Neural progenitor cell (in vitro differentiated cells): Measurements from ENCODE around the gene COL13A1. TPM values are rescaled to one million over a fixed set of nuclear protein-coding genes. Genes with fewer than 3 reads are reported as not detected.

Source experiments
- DNase-seq: peaks from one replicate; pipeline ENCODE4 v3.0.0-alpha.2; 2016; ENCODE audit warnings: low spot score
- H2AFZ ChIP-seq: fragments of 200-600 bp; sonication (generic); replicated peaks from 2 replicates; pipeline ENCODE4 v1.6.1; 2016; ENCODE audit warnings: antibody characterized with exemption
- H3F3A ChIP-seq: fragments of 200-600 bp; sonication (generic); 2 replicates; pipeline ENCODE4 v1.6.1; 2016; ENCODE audit warnings: antibody characterized with exemption, low read depth
- H3K27ac ChIP-seq: fragments of 200-600 bp; sonication (generic); 2 replicates; pipeline ENCODE4 v1.5.1; 2016; ENCODE audit warnings: mild to moderate bottlenecking
- H3K27me3 ChIP-seq: fragments of 200-600 bp; sonication (generic); 2 replicates; pipeline ENCODE4 v1.6.1; 2016; ENCODE audit warnings: mild to moderate bottlenecking, moderate library complexity
- H3K36me3 ChIP-seq: fragments of 200-600 bp; sonication (generic); 2 replicates; pipeline ENCODE4 v1.5.1; 2016
- H3K4me1 ChIP-seq: fragments of 200-600 bp; sonication (generic); 2 replicates; pipeline ENCODE4 v1.6.1; 2016; ENCODE audit warnings: mixed run types
- H3K4me2 ChIP-seq: fragments of 200-600 bp; sonication (generic); 2 replicates; pipeline ENCODE4 v1.6.1; 2016
- H3K4me3 ChIP-seq: fragments of 200-600 bp; sonication (generic); 2 replicates; pipeline ENCODE4 v1.5.1; 2016
- H3K79me2 ChIP-seq: fragments of 200-600 bp; sonication (generic); 2 replicates; pipeline ENCODE4 v1.6.1; 2016; ENCODE audit warnings: low read depth
- H3K9ac ChIP-seq: fragments of 200-600 bp; sonication (generic); 2 replicates; pipeline ENCODE4 v1.6.1; 2016
- H3K9me3 ChIP-seq: fragments of 200-600 bp; sonication (generic); 2 replicates; pipeline ENCODE4 v1.5.1; 2016; ENCODE audit warnings: low read depth
- H4K20me1 ChIP-seq: fragments of 200-600 bp; sonication (generic); 2 replicates; pipeline ENCODE4 v1.6.1; 2016; ENCODE audit warnings: low read depth
- H3K27ac Mint-ChIP-seq: 3 replicates; pipeline ENCODE4 v1.8.0; 2021; ENCODE audit warnings: mixed read lengths
- H3K27me3 Mint-ChIP-seq: 2 replicates; pipeline ENCODE4 v1.8.0; 2022; ENCODE audit warnings: low read depth, mild to moderate bottlenecking, inconsistent platforms, moderate library complexity, mixed read lengths; ENCODE audit not compliant: insufficient read depth
- H3K36me3 Mint-ChIP-seq: 3 replicates; pipeline ENCODE4 v1.8.0; 2021; ENCODE audit warnings: mixed read lengths
- H3K4me1 Mint-ChIP-seq: 3 replicates; pipeline ENCODE4 v1.8.0; 2021; ENCODE audit warnings: mixed read lengths
- H3K4me3 Mint-ChIP-seq: 3 replicates; pipeline ENCODE4 v1.8.0; 2021; ENCODE audit warnings: mild to moderate bottlenecking, moderate library complexity, mixed read lengths
- H3K9me3 Mint-ChIP-seq: 3 replicates; pipeline ENCODE4 v1.8.0; 2020; ENCODE audit warnings: mixed read lengths
- CTCF ChIP-seq: fragments of 200-600 bp; sonication (generic); IDR thresholded peaks from 2 replicates; pipeline ENCODE4 v1.5.1; 2017; ENCODE audit warnings: antibody characterized with exemption, mild to moderate bottlenecking
- EZH2 ChIP-seq: fragments of 200-600 bp; sonication (generic); IDR thresholded peaks from 2 replicates; pipeline ENCODE4 v1.6.1; 2017; ENCODE audit warnings: antibody characterized with exemption, mild to moderate bottlenecking, moderate library complexity
- EZH2phosphoT487 ChIP-seq: fragments of 200-600 bp; sonication (generic); IDR thresholded peaks from 2 replicates; pipeline ENCODE4 v1.6.1; 2017; ENCODE audit warnings: antibody characterized with exemption
- total RNA-seq: library from RNA; depleted of rRNA; stranded (reverse); fragments of >200 nt; gene quantifications from 2 replicates; pipeline ENCODE4 v1.2.3, GENCODE V29; 2015; ENCODE audit warnings: low replicate concordance

Gene COL13A1
- total RNA-seq, 1 donor from 2014 or later = 1.3 TPM

DNA sequence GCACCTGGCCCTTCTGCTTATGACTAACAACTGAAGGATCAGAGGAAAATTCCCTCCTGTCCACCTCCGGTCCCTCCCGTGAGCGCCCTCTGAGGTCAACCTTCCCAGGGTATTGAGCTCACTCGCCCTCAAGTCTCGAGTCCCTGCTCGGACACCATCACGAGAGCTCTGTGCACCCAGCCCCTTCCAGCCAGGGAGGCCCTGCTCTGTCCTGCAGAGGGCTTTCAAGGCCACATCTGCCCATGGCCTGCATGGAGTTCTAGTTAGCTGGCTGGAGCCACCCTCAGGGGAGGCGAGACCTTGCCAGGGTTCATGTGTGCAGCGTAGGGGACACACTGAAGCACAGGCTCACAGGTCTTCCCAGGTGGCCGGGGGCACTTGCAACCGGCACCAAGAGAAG lies 140.0 kb downstream of the COL13A1 start:
- Histone ChIP-seq H3F3A (no peaks in the 10 kb centered on the region), H2AFZ (no peak overlapping the region), H3K79me2 (no peaks in the 10 kb centered on the region), H3K4me2 (no peak overlapping the region), H3K9me3 (no peaks in the 10 kb centered on the region), H3K4me1 (no peaks in the 10 kb centered on the region), H3K27ac (no peak overlapping the region), H4K20me1 (no peaks in the 10 kb centered on the region), H3K9ac (no peak overlapping the region), H3K27me3 (no peaks in the 10 kb centered on the region), H3K36me3 (no peaks in the 10 kb centered on the region), H3K4me3 (no peak overlapping the region)
- H3K27ac Mint-ChIP-seq = no peak overlapping the region
- no peak for DNase-seq
- H3K27me3 Mint-ChIP-seq = peaks cover 3% of the 10 kb centered on the region
- H3K4me1 Mint-ChIP-seq = no peaks in the 10 kb centered on the region
- no peaks in the 10 kb centered on the region for H3K36me3 Mint-ChIP-seq
- H3K9me3 Mint-ChIP-seq = peaks cover 6% of the 10 kb centered on the region
- H3K4me3 Mint-ChIP-seq = no peak overlapping the region
- TF ChIP-seq CTCF (no peak), EZH2phosphoT487 (no peak), EZH2 (no peak)

DNA sequence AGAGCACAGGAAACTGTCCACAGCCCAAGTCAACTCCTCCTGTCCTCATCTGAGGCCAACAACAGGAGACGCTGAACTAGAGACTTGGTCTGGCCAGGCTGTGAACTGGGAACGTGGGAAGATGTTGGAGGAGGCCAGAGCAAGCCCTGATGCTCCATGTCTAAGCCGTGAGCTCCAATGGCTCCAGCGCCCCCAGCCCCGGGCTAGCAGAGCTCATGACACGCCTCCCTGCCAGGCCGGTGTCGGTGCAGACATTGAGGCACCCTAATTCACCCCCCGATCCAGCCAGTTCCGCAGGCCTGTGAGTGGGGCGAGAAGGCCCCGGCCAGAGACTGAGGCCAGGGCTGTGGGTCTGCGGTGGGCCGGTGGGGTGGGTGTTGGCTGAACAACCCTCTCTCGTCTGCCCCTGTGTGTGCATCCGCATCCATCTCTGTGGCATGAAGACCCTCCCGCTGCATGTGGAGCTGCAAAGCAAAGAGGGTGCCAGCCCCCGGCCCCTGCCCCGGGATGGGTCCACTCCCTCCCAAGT lies 141.7 kb downstream of the COL13A1 start:
- Histone ChIP-seq H3K4me3 (no peak overlapping the region), H3K9me3 (no peaks in the 10 kb centered on the region), H3K27ac (no peak overlapping the region), H3K9ac (no peak overlapping the region), H2AFZ (no peak overlapping the region), H3K79me2 (no peaks in the 10 kb centered on the region), H4K20me1 (no peaks in the 10 kb centered on the region), H3K36me3 (no peaks in the 10 kb centered on the region), H3K4me1 (no peaks in the 10 kb centered on the region), H3K4me2 (no peak overlapping the region), H3K27me3 (no peaks in the 10 kb centered on the region), H3F3A (no peaks in the 10 kb centered on the region)
- H3K9me3 Mint-ChIP-seq = peaks cover 6% of the 10 kb centered on the region
- H3K4me1 Mint-ChIP-seq = peaks cover 4% of the 10 kb centered on the region
- H3K27me3 Mint-ChIP-seq = peaks cover 4% of the 10 kb centered on the region
- no peak for TF ChIP-seq CTCF
- no peak for TF ChIP-seq EZH2
- TF ChIP-seq EZH2phosphoT487 = no peak
- DNase-seq = no peak
- H3K27ac Mint-ChIP-seq = no peak overlapping the region
- no peaks in the 10 kb centered on the region for H3K36me3 Mint-ChIP-seq
- H3K4me3 Mint-ChIP-seq = no peak overlapping the region

DNA sequence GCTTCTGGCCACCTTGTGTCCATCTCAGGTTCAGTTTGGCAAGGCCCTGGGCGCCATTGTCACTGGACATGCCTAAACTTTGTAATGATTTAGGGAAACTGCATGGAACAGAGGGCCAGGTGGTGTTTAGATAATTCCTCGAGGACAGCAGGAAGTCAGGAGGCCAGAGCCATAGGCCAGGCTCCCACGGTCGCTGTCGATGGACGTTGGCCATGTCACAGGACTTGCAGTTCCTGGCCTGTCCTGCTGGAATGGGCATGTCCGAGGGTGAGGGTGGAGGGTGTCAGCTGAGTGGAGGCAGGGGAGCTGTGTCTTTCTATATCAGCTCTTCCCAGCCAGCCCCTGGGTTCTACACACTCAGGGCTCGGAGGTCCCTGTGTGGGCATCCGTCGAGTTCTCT lies 143.1 kb downstream of the COL13A1 start:
- peaks cover 4% of the 10 kb centered on the region for H3K4me1 Mint-ChIP-seq

More for the DNA sequence above, 143.1 kb downstream of the COL13A1 start:
- no peak overlapping the region for H3K4me2 ChIP-seq
- no peak for DNase-seq
- H4K20me1 ChIP-seq = no peaks in the 10 kb centered on the region
- Mint-ChIP-seq H3K27ac (no peak overlapping the region), H3K9me3 (peaks cover 6% of the 10 kb centered on the region), H3K36me3 (no peaks in the 10 kb centered on the region), H3K27me3 (peaks cover 2% of the 10 kb centered on the region), H3K4me3 (no peak overlapping the region)
- no peak overlapping the region for H3K9ac ChIP-seq
- H3K4me1 ChIP-seq = no peaks in the 10 kb centered on the region
- no peak overlapping the region for H3K4me3 ChIP-seq
- no peak overlapping the region for H2AFZ ChIP-seq
- H3K27me3 ChIP-seq = no peaks in the 10 kb centered on the region
- H3K27ac ChIP-seq = no peak overlapping the region
- H3K79me2 ChIP-seq = no peaks in the 10 kb centered on the region
- H3F3A ChIP-seq = no peaks in the 10 kb centered on the region
- H3K9me3 ChIP-seq = no peaks in the 10 kb centered on the region
- no peaks in the 10 kb centered on the region for H3K36me3 ChIP-seq
- no peak for TF ChIP-seq EZH2phosphoT487
- no peak for TF ChIP-seq EZH2
- TF ChIP-seq CTCF = no peak
